GM21390 (cell line): ENCODE measurements around the gene CERK.

Experiments
- ATAC-seq: cut with Tn5 transposase; IDR thresholded peaks from one replicate; pipeline ENCODE4 v1.9.1; 2021; ENCODE audit not compliant: unreplicated experiment

Gene CERK

DNA sequence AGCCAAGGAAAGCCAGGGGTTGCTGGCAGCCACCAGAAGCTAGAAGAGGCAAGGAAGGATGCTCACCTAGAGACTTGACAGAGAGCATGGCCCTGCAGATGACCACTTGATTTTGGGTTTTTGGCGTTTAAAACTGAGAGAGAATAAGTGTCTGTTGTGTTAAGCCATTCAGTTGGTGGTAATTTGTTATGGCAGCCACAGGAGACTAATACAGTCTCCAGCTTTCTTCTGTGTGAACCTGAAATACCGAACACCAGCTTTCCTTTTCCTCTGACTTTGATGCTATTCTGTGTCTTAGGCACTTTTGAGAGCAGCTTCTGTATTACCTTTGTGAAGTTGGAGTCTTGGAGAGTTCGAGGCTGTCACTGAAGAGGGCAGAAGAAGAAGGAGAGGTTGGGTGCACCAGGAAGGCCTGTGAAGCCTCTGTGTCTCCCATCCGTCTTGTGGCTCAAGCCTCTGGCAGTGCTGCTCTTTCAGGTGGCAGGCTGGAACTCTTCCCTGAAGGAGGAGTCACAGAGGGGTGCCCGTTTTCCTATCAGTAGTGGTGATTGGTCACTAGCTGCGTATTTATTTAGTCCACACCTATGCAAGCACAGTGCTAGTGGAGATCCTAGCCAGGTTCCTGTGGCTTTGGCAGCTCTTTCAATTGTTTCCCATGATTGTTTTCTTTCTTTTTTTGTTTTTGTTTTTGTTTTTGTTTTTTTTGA, 26.9 kb upstream of the CERK start:
- ATAC-seq: no peak

DNA sequence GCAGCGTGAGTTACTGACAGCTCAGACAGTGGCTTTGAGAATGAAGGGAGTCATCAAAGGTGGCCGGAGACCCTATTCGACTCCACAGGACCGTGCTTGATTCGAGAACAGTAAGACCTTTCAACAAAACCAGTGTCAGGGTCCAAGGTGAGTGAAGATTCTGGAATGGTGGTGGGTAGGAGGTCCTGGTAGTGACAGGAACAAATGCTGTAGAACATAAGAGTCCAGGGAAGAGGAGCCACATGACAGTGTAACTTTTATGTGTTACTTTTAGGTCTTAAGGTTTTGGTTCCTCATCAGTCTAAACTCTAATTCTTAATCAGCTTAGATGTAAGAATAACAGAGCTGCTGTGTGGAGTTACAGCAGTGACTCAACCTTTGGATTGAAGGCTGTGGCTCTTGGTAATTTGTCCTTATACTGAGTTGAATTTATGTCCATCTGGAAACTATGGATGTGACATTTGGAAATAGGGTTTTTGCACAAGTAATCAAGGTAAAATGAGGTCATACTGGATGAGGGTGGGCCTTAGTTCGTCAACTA, 26.2 kb upstream of the CERK start:
- ATAC-seq: no peak

DNA sequence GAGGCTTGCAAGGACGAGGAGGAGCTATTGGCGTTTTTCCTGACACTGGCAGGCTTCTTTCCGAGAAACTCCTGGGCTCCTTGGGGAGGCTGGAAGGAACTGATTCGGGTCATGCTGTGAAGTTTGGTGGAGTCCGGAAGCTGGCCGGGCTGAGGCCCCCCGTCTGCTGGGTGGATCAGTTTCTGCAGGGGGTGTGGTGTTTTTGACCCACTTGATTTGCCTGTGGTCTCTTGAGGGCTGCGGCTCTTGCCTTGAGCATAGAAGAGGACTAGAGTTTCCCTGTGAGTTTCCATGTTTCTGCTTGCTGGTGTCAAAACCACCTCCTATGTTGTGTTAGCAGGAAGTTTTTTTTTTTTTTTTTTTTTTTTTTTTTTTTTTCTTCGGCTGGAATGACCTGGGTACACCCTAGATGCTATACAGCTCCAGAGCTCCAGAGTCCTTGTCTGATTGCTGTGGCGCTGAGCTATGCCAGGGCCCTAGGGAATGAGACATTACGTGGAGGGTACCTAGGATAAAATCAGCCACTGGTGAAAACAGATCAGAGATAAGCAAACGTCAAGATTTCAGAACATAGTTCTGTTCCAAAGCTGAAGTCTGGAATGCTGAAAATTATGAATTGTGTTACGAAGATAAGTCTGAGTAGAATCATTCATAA, 25.1 kb upstream of the CERK start:
- peak; percentile 36 for ATAC-seq

DNA sequence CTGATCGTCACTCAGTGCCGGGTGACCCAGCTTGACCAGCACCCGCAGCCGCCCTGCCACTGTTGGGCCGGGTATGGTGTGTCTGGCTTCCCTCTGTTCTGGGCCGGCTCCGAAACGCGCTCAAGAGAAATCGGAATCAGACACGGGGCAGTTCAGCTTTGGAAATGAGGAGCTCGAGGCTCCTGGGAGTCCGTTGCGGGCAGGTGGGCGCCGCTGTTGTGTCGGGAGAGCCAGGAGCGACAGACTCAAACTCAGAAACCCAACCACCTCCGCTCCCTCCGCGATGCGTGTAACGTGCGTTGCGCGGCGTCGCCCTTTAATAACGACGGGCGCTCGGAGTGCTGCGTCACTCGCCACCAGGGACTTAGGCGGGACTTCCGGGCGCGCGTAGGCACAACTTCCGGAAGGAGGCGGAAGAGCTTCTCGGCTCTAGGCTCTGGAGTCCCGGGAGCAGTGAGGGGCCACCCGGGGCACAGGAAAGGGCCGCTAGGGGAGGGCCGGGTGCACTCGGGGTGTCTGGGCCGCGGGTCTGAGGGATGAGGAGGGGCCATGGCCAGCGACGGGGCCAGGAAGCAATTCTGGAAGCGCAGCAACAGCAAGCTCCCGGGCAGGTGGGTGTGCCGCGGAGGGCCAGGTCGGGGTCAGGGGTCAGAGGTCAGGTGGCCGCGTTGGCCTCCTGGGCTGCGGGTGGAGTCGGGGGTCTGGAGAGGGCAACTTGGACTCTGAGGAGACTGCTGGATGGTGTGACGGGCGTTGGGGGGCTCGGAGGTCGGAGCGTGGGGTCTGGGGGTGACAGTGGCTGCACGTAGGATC, 24.4 kb upstream of the CERK start, which contains the start of gene TBC1D22A:
TBC1D22A (plus strand) TSS at position 413 of the 813 bp plus-strand sequence; CDS start at position 550, 137 bp downstream.
- peak; percentile 69 for ATAC-seq

DNA sequence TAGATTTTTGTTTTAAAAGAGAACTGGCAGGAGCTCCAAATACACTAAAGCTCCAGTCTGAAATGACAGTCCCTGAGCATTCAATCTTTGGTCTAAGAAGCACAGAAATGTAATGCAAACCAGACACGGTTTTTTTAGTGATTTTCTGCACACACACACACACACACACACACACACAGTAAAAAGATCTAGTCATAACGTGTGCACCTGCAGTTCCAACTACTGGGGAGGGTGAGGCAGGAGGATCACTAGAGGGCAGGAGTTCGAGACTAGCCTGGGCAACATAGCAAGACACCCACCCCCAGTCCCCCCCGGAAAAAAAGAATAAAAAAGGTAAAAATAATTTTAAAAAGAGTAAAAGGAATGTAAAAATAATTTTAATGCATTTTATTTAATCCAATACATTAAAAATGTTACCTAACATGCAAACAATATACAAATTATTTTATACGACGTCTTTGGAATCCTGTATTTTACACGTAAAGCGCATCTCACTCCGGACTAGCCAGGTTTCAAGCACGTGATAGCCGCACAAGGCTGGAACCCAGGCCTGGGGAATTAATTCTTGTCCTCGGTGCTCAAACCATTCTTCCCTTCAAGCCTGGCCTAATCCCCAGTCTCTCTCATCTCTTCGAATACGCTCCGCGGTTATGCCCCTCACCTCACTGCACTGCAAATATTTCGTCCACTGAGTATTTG, 23.6 kb upstream of the CERK start:
- ATAC-seq: no peak

DNA sequence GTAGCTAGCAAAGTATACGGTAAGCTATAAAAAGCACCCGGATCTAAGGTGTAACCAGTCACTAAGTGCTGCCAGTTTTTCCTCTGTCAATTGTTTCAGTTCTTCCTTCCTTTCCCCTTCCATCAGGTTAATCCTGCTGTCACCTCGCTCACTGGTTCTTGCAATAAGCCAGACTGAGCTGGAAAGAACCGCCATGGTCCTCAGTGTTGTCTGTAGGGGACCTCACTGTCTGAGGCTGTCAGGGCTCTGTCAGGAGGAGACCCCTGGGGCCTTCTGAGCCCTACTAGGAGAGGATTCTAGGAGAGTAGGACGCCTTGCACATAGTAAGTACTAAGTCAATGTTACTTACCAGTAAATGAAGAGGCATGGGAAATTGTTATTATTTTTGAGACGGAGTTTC, 23.0 kb upstream of the CERK start:
- no peak for ATAC-seq

DNA sequence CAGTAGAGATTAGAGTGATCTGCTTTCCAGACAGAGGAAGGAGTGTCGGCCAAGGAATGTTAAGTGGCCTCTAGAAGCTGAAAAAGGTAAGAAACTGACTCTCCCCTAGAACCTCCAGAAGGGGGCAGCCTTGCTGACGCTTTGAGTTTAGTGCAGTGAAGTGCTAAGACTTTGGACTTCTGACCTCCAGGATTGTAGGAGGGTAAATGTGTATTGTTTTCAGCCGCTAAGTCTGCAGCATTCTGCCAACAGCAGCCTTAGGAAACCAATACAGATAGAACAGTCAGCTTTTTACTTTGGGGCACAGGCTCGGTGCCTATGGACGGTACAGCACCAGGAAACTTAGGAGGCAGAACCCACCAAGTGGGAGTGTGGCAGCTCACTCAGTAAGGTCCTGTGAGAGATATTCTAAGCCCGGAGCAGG, 20.8 kb upstream of the CERK start:
- ATAC-seq: no peak

DNA sequence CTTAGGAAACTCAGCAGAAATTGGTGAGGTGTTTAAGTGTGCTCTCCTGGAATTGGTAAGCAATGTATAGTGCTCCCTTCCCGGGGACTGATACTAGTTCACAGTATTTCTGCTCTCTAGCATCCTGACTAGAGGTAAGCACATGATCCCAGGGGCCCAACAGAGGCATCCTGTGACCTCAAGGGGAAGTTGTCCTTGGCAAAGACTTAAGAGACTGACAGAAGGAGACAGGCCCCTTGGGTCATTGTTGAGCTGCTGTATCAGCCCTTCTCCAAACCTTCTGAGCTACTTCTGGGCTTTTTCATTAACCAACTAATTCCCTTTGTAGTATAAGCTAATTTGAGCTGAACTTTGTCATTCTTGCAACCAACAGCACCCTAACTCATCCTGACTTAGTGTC, 20.1 kb upstream of the CERK start:
- no peak for ATAC-seq

DNA sequence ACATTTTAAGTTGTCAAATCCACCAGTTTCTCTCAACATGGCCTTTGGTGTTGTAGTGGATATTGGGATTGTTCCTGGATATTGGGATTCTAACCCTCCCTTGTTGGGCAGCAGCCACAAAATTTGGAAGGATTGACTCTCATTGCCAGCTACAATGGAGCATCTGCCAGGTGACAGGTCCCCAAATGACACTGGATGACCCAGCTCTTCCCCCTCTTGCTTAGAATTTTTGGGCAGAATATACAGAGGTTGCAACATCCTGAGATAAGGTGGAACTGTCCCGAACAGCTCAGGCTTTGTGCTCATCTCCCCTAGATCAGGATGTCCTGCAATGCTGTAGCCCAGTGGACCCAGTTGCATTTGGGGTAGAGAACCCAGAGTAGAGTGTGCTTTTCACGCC, 19.1 kb upstream of the CERK start:
- no peak for ATAC-seq

DNA sequence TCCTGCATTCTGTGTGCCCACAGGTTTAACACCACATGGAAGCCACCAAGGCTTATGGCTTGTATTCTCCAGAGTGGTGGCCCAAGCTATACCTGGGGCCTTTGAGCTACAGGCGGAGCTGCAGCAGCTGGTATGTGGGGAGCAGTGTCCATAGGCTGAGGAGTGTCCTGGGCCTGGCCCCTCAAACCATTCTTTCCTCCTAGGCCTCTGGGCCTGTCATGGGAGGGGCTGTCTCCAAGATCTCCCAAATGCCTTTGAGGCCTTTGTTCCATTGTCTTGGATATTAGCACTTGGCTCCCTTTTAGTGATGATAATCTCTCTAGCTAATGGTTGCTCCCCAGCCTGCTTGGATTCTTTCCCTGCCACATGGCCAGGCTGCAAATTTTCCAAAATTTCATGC, 18.0 kb upstream of the CERK start:
- no peak for ATAC-seq

DNA sequence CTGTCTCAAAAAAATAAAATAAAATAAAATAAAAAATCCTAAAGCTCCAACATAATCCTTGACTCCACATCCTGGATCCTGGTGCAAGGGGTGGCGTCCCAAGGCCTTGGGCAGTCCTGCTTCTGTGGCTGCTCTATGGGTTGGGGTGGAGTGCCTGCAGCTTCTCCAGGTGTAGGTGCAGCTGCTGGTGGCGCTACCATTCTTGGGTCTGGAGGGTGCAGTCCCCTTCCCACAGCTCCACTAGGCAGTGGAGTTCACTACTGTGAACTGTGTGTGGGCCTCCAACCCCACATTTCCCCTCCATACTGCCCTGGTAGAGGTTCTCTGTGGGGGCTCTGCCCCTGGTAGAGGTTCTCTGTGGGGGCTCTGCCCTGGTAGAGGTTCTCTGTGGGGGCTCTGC, 17.5 kb upstream of the CERK start:
- no peak for ATAC-seq

DNA sequence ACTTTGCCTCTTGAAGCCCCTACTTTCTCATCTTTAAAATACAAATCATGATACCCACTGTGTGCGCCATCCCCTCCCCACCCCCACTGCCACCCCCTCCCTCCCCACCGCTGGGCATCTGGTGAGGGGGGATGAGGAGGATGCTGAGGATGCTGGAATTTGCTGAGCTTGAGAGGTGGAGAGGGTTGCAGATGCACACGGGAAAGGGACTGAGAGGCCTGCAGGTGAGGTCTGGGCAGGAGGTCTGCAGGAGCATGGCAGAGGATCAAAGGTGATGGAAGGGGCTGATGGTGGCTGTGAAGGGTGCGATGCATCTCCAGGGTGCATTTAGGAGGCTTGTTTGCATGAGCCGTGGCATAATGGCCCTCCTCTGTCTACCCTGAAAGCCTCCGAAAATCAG, 16.8 kb upstream of the CERK start:
- ATAC-seq: no peak

DNA sequence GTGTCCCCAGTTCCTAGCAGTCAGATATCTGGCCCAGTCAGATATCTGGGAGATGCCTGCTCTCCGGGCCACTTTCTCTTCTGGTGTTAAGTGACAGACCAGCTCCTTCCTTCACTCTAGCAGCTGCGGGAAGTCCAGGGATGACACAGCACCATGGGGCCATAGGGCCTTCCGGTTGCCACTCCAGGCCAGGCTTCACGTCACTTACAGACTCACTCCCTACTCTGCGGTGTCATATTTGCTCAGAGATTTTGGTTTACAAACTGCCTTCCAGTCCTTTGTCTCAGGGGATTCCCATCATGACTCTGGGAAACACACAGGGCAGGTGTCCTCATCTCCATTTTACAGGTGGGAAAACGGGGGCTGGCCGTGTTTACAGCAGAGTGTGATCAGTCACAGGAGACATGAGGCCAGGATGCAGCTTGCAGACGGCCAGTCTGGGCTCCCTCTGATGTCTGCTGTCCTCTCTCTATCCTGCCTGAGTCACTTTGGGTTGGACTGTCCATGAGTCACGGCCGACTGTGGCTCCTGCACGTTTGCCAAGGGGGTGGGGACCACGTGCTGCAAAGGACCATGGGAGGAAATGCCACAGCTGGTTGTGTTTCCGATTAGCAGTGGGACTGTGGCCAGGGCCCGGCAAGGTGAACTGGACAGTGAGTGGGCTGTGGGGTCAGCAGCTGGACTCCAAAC, 16.2 kb upstream of the CERK start:
- ATAC-seq: no peak

DNA sequence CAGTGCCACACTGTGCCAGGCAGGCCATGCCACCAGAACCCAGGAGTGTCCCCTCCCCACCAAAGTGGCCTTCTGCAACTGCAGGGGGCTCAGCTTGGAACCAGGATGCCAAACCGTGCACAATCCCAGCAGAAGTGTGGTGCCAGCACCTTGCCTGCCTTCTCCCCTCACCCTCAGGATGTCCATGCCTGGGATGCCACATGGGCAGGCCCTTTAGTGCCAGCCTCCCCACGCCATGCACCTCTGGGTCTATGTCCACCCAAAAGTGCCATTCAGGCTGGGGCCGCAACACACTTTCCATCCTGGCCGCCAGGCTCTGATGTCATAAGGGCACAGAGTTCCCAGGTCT, 15.7 kb upstream of the CERK start:
- ATAC-seq: no peak

DNA sequence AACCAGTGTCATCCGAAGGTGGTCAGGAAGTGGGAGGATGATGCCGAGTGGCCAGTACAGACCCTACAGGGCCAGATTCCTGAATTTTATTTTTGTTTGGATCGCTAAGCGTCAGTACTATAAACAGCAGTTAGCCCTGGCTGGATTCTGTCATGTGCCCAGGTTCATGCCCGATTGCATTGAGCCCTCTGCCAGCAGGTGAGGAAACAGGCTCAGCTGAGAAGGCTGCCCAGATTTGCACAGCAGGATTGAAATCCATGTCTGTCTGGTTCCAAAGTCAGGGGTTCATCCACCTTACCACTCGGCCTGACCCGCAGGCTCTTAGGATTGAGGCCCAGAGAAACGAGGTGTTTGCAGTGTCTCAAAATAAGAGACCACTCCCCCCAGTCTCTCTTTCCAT, 15.3 kb upstream of the CERK start:
- no peak for ATAC-seq

DNA sequence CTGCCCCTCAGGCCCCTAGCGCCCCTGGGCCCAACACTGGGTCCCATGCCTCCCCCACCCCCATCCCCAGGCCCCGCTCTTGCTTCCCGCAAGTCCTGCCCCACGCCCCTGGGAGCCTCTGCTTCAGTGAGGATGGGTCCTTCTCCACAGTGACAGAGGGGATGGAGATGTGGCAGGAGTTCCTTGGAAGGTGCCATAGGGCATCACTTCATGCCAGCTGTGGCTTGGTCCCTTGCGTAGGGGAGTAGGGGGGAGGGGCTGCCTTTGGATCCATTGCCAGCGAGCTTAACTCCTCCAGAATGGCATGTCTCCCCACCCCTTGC, 14.9 kb upstream of the CERK start:
- ATAC-seq: no peak

DNA sequence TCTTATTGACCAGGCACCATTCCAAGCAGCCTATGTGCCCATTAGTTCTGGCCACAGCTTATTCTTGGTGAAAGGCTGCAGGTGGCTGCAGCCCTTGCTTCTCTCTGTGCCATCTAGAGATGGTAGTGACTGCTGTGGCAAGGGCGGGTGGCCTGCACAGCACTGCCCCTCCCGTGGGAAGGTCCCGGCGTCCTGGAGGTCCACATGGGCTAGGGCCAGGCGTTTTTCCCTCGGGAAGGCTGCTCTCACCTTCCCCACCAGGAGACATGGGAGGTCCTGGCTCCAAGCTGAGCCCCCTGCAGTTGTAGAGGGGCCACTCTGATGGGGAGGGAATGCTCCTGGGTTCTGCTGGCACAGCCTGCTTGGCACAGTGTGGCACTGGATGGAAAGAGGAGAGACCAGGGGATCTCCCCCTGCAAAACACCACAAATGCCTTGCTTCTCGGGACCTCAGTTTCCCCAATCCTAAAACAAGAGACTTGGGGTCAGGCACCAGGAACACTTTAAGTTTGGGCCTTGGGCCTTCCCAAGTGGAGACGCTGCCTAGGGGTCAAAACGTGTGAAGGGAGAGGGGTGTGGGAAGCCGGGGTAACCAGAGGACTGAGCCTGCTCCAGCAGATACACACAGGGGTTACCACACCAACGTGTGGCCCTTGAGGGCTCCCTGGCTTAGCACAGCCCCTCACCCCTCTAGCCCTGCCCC, 14.4 kb upstream of the CERK start:
- ATAC-seq: no peak

DNA sequence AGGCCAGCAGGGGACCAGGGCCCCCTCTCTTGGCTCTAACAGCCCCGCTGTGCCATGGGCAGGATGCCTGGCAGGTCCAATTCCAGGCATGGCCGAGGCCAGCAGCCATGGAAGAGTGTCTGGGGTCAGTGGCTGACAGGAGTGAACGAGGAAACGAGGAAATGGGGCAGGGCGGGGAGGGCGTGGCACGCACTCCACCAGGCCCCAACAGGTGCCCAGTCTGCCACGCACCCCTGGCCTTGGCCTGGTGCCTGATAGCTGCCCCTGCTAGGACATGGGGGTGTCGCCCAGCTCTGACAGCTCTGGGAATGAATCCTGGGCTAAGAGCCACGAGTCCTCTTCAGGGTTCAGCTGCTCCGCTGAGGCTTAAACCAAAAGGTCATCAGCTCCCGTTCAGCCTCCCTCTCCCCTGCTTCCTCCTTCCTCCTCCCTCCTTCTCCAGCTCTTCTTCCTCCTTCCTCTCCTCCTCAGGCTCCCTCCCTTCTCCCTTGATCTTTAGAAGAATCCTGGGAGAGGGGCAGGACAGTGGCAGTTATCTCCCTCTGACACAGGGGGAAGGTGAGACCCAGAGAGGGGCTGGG, 12.9 kb upstream of the CERK start:
- ATAC-seq: no peak

DNA sequence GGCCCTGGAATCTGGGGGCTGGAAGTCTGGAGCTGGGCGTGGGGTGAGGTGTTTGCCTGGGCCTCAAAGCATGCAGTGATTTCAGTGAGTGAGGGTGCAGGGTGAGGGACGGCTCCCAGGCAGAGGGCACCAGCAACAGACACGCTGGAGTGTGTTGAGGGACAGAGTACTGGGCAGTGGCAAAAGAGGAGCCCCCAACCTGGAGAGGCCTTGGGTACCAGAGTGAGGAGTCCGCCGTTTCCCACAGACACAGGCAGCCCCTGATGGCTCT, 12.4 kb upstream of the CERK start:
- ATAC-seq: no peak
